HL-60 (cell line): Measurements from ENCODE around the gene STRN3.

Experiments
- POLR2AphosphoS5 ChIP-seq: IDR thresholded peaks from 2 replicates; pipeline ENCODE4 v1.6.1; 2012; ENCODE audit warnings: low read depth
- SPI1 ChIP-seq: IDR thresholded peaks from 2 replicates; pipeline ENCODE4 v1.6.1; 2012; ENCODE audit warnings: low read depth, mild to moderate bottlenecking, borderline replicate concordance
- TF ChIP-seq, protein P1 (sequence below): IDR thresholded peaks from one replicate; pipeline ENCODE4 v1.5.1; 2011; ENCODE audit warnings: low read length, control low read depth, inconsistent platforms; ENCODE audit not compliant: insufficient read depth
- TF ChIP-seq, protein P2 (sequence below): IDR thresholded peaks from 2 replicates; pipeline ENCODE4 v1.6.1; 2012; ENCODE audit warnings: low read depth; ENCODE audit not compliant: insufficient replicate concordance

DNA sequence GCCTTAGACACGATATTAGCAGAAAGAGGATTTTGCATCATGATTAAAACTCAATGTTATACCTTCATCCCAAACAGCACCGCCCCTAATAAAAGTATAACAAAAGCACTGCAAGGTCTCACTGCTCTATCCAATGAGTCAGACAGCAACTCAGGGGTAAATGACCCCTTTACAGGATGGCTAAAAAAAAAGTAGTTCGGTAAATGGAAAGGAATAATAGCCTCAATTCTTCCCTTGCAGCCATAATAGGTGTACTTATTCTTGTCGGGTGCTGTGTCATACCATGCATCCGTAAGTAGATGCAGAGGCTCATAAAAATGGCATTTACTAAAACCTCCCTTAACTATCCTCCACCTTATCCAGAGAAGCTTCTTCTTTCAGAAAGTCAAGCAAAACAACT is 54.6 kb downstream of the STRN3 start:
- TF ChIP-seq, protein P1, sequence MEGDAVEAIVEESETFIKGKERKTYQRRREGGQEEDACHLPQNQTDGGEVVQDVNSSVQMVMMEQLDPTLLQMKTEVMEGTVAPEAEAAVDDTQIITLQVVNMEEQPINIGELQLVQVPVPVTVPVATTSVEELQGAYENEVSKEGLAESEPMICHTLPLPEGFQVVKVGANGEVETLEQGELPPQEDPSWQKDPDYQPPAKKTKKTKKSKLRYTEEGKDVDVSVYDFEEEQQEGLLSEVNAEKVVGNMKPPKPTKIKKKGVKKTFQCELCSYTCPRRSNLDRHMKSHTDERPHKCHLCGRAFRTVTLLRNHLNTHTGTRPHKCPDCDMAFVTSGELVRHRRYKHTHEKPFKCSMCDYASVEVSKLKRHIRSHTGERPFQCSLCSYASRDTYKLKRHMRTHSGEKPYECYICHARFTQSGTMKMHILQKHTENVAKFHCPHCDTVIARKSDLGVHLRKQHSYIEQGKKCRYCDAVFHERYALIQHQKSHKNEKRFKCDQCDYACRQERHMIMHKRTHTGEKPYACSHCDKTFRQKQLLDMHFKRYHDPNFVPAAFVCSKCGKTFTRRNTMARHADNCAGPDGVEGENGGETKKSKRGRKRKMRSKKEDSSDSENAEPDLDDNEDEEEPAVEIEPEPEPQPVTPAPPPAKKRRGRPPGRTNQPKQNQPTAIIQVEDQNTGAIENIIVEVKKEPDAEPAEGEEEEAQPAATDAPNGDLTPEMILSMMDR: no peak
- TF ChIP-seq POLR2AphosphoS5 (no peak), SPI1 (no peak)
- TF ChIP-seq, protein P2, sequence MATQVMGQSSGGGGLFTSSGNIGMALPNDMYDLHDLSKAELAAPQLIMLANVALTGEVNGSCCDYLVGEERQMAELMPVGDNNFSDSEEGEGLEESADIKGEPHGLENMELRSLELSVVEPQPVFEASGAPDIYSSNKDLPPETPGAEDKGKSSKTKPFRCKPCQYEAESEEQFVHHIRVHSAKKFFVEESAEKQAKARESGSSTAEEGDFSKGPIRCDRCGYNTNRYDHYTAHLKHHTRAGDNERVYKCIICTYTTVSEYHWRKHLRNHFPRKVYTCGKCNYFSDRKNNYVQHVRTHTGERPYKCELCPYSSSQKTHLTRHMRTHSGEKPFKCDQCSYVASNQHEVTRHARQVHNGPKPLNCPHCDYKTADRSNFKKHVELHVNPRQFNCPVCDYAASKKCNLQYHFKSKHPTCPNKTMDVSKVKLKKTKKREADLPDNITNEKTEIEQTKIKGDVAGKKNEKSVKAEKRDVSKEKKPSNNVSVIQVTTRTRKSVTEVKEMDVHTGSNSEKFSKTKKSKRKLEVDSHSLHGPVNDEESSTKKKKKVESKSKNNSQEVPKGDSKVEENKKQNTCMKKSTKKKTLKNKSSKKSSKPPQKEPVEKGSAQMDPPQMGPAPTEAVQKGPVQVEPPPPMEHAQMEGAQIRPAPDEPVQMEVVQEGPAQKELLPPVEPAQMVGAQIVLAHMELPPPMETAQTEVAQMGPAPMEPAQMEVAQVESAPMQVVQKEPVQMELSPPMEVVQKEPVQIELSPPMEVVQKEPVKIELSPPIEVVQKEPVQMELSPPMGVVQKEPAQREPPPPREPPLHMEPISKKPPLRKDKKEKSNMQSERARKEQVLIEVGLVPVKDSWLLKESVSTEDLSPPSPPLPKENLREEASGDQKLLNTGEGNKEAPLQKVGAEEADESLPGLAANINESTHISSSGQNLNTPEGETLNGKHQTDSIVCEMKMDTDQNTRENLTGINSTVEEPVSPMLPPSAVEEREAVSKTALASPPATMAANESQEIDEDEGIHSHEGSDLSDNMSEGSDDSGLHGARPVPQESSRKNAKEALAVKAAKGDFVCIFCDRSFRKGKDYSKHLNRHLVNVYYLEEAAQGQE: no peak
